AG09309 (cell line): ENCODE results near the gene FAM228A.

Source experiments
- DNase-seq: peaks from one replicate; pipeline ENCODE4 v3.0.0-alpha.2; 2010; ENCODE audit warnings: low read depth
- H3K4me3 ChIP-seq: 2 replicates; pipeline ENCODE4 v1.5.1; 2011; ENCODE audit warnings: mild to moderate bottlenecking, low read depth, low read length, moderate library complexity; ENCODE audit not compliant: control insufficient read depth
- TF ChIP-seq, protein P1 (sequence below): IDR thresholded peaks from 2 replicates; pipeline ENCODE4 v1.5.1; 2011; ENCODE audit warnings: mild to moderate bottlenecking, low read depth, low read length, inconsistent platforms; ENCODE audit not compliant: insufficient read depth, control insufficient read depth; ENCODE audit errors: missing control alignments

Gene FAM228A

DNA sequence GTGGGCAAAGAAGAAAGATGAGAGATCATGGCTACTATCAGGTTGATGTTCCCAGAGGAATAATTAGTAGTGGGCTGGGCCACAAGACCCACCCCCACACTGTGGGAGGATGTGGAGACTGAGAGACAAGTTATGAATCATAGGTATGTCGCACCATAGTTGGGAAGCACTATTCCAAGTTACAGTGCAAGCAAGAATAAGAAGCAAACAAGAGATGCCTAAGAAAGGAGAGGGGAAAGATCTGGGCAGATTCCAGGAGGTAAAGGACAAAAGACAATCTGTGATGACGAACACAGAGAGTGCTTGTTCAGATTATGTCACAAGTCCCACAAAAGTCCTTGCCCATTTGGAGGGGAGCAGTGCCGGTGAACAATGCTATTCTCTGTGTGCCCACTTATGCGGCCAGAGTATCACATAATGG, 56.6 kb downstream of the FAM228A start:
- DNase-seq = no peak
- TF ChIP-seq, protein P1, sequence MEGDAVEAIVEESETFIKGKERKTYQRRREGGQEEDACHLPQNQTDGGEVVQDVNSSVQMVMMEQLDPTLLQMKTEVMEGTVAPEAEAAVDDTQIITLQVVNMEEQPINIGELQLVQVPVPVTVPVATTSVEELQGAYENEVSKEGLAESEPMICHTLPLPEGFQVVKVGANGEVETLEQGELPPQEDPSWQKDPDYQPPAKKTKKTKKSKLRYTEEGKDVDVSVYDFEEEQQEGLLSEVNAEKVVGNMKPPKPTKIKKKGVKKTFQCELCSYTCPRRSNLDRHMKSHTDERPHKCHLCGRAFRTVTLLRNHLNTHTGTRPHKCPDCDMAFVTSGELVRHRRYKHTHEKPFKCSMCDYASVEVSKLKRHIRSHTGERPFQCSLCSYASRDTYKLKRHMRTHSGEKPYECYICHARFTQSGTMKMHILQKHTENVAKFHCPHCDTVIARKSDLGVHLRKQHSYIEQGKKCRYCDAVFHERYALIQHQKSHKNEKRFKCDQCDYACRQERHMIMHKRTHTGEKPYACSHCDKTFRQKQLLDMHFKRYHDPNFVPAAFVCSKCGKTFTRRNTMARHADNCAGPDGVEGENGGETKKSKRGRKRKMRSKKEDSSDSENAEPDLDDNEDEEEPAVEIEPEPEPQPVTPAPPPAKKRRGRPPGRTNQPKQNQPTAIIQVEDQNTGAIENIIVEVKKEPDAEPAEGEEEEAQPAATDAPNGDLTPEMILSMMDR = no peak
- H3K4me3 ChIP-seq = no peak overlapping the region

DNA sequence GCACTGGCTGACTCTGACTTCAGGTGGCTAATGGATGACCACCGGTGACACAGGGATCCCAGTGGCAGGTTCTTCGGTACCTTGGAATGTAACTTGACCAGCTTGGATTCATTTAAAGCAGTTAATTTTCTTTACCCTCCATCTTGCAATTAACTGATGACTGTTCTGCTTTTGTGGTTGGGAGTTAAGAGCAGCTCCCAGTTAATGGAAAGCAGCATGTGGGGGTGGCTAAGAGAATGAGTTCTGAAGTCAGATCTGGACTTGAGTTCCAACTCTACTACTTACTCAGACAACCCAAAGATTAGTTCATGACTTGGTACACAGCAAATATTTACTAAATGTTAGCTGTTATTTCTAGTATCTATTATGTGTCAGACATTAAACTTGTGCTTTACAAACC, 58.5 kb downstream of the FAM228A start:
- no peak overlapping the region for H3K4me3 ChIP-seq
- no peak for DNase-seq
- TF ChIP-seq, protein P1 = no peak

DNA sequence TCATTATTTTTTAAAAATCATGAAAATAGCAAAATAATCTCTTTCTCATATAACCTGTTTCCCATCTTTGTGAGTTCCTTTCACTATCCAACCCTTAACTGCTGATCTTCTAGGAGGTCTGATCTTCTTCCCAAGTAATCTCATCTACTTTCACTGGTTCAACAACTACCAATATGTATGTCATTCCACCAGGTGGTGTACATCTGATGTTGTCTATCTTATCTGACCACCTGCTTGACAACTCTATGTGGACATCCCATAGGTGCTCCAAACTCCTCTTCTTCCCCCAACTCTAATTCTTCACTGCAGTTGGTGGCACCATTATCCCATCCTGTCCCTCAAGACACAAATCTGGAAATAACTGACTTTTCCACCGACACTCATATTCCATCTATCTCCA, 62.5 kb downstream of the FAM228A start:
- DNase-seq = no peak
- TF ChIP-seq, protein P1 = no peak
- H3K4me3 ChIP-seq = no peak overlapping the region

DNA sequence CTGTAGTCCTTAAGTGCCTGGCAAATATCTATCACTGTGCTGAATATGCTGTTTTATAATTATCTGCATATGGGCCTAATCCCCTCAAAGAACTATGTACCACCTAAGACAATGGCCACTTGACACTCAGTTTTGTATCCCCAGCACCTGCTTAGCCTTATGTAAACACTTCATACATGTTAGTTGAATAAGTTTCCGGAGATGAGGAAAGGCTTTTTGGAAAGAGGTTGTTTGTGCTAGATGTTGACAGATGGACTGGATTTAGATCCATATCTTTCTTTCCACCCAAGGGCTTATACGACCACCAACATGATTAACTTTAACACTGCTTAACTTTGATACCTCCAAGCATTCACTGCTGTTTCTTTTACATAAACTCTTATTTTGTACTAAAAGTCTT, 63.3 kb downstream of the FAM228A start:
- DNase-seq = no peak
- no peak overlapping the region for H3K4me3 ChIP-seq
- TF ChIP-seq, protein P1 = no peak

DNA sequence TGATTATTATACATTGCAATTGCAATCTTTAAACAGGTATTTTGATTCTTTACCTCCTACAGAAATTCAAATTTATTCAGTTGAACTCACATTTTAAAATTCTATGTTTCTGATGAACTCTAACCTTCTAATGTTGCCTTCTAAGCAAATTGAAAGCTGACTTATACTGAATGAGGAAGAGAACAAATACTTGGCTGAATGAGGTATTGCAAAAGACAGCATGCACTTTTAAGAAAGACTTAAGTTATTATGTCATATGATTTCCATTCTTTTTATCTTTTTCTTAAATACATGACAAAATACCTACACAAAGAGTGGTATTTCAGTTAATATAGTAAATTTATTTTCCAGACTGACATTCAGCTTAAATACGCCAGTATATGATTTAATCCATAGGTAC, 64.7 kb downstream of the FAM228A start:
- TF ChIP-seq, protein P1 = no peak
- H3K4me3 ChIP-seq = no peak overlapping the region
- DNase-seq = no peak
